ENCODE measurements around the gene ARHGAP19.

Gene ARHGAP19

GRCh38 chr10:97183314-97183713 lies 109.1 kb downstream of the ARHGAP19 start:
- FAIRE-seq: no peak

DNA sequence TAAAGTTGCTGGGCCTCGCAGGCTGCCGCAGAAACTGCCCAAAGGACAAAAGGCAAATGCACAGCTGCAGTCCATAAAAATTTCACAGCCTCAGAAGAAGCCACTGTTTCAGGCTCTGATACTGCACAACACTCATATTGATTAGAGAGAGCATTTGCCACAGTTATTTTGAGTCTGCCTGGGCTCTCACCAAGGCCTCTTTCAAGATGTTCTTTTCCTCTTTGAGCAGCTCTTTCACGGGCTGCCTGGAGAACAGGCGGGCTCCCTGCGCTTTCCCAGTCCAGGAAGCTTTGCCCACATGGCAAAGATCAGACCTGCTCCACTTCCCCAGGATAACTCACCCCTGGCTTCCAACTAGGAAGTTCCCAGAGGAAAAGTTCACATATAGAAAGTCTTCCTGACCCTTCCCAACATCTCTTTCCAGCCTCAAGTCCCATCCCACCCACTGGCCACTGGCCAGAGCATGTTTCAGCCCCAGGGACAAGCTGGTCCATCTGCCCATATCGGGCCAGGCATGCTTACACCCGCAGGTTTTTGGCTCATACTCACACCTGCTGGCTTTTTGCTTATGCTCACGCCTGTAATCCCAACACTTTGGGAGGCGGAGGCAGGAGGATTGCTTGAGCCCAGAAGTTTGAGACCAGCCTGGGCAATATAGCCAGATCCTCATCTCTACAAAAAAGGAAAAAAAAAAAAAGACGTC lies 110.0 kb downstream of the ARHGAP19 start:
- TF ChIP-seq, protein P1, sequence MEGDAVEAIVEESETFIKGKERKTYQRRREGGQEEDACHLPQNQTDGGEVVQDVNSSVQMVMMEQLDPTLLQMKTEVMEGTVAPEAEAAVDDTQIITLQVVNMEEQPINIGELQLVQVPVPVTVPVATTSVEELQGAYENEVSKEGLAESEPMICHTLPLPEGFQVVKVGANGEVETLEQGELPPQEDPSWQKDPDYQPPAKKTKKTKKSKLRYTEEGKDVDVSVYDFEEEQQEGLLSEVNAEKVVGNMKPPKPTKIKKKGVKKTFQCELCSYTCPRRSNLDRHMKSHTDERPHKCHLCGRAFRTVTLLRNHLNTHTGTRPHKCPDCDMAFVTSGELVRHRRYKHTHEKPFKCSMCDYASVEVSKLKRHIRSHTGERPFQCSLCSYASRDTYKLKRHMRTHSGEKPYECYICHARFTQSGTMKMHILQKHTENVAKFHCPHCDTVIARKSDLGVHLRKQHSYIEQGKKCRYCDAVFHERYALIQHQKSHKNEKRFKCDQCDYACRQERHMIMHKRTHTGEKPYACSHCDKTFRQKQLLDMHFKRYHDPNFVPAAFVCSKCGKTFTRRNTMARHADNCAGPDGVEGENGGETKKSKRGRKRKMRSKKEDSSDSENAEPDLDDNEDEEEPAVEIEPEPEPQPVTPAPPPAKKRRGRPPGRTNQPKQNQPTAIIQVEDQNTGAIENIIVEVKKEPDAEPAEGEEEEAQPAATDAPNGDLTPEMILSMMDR (IDR thresholded peaks at IDR 0.05; ENCODE audit: insufficient read depth, missing control alignments): no peak
- DNase-seq (ENCODE audit: insufficient read length, low spot score) (no peak), FAIRE-seq (no peak)

More at GRCh38 chr10:97183314-97183713, 109.1 kb downstream of the ARHGAP19 start:
- DNase-seq (ENCODE audit: insufficient read length, low spot score): no peak
- TF ChIP-seq, protein P1 (IDR thresholded peaks at IDR 0.05; ENCODE audit: insufficient read depth, missing control alignments): no peak

GRCh38 chr10:97180986-97181385 lies 111.5 kb downstream of the ARHGAP19 start:
- DNase-seq (ENCODE audit: insufficient read length, low spot score) (no peak), FAIRE-seq (no peak)
- TF ChIP-seq, protein P1 (IDR thresholded peaks at IDR 0.05; ENCODE audit: insufficient read depth, missing control alignments): no peak

GRCh38 chr10:97180363-97180755 lies 112.1 kb downstream of the ARHGAP19 start:
- no peak for DNase-seq (ENCODE audit: insufficient read length, low spot score)
- TF ChIP-seq, protein P1 (IDR thresholded peaks at IDR 0.05; ENCODE audit: insufficient read depth, missing control alignments): no peak
- FAIRE-seq: no peak

DNA sequence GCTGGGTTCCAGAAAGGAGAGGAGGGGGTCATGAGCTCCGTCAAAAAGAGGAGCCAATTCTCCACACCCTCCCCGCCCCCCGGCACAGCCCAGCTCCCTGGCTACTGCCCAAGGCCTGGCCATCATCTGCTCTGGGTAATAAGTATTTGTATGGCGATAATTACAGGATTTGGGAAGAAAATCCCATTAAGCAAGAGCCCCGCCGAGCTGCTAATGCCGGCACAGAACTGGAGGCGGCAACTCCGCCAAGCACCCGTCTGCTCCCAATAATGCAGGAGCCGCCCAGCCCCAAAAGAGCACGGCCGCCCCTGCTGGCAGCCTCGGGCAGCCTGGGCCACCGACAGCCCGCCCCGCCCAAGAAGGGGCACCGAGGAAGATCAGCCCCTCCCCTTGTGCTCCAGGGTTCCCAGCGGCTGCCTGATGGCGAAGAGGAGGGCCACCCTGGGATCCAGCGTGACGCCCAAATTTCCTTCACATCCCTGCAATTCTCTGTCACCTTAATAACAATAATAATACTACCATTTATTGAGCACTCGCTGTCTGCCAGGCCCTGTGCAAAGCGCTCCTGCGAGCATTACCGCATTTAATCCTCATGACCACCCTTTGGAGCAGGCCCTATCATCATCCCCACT lies 112.6 kb downstream of the ARHGAP19 start:
- TF ChIP-seq, protein P1 (IDR thresholded peaks at IDR 0.05; ENCODE audit: insufficient read depth, missing control alignments): peak; percentile 50
- DNase-seq (ENCODE audit: insufficient read length, low spot score): peak; percentile 76
- no peak for FAIRE-seq

- TF ChIP-seq, protein P1 (IDR thresholded peaks at IDR 0.05; ENCODE audit: insufficient read depth, missing control alignments): no peak
- DNase-seq (ENCODE audit: insufficient read length, low spot score) (no peak), FAIRE-seq (no peak)
Measured at GRCh38 chr10:97179311-97179710, 113.1 kb downstream of the ARHGAP19 start.

DNA sequence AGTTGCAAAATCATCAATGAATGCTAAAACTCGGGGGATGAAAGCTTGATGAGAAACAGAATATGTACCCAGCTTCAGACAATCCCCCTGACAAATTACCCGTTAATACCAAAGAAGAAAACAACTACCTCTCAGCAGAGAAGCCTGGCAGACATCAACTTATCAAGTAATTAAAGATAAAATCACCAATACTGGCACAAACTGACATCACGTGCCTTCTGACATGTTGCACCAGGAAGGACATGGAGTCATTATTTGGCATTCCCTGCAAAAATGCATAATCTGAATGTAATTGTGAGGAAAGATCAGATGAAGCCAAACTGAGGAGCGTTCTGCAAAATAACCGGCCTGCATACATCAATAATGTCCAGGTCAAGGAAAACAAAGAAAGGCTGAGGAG lies 114.4 kb downstream of the ARHGAP19 start:
- FAIRE-seq: no peak
- DNase-seq (ENCODE audit: insufficient read length, low spot score): no peak

More for the DNA sequence above, 114.4 kb downstream of the ARHGAP19 start:
- TF ChIP-seq, protein P1 (IDR thresholded peaks at IDR 0.05; ENCODE audit: insufficient read depth, missing control alignments): no peak
